Neural cell (in vitro differentiated cells): ENCODE data around the gene TRPV5. TPM values are rescaled to one million over a fixed set of nuclear protein-coding genes. Genes with fewer than 3 reads are reported as not detected.

ENCODE experiments used
- H2AFZ ChIP-seq: fragments of 200-600, 300-800 bp; sonication (generic), shearing (Covaris generic); 2 replicates; pipeline ENCODE4 v1.6.0; 2014; ENCODE audit warnings: low read depth, mild to moderate bottlenecking, antibody characterized with exemption, low read length, moderate library complexity
- H3F3A ChIP-seq: fragments of 200-600 bp; shearing (Covaris generic); 2 replicates; pipeline ENCODE4 v1.6.1; 2016; ENCODE audit warnings: mild to moderate bottlenecking, moderate library complexity, mixed read lengths, antibody characterized with exemption, low read length; ENCODE audit not compliant: insufficient read depth, poor library complexity, severe bottlenecking
- H3K27ac ChIP-seq: fragments of 200-600, 300-800 bp; sonication (generic), shearing (Covaris generic); 2 replicates; pipeline ENCODE4 v1.5.1; 2014; ENCODE audit warnings: mild to moderate bottlenecking, low read length, moderate library complexity
- H3K27me3 ChIP-seq: fragments of 300-800, 200-600 bp; sonication (generic), shearing (Covaris generic); 2 replicates; pipeline ENCODE4 v1.6.0; 2014; ENCODE audit warnings: mild to moderate bottlenecking, low read depth, low read length, moderate library complexity; ENCODE audit not compliant: insufficient read depth
- H3K36me3 ChIP-seq: fragments of 300-800, 200-600 bp; sonication (generic), shearing (Covaris generic); 2 replicates; pipeline ENCODE4 v1.5.1; 2014; ENCODE audit warnings: mild to moderate bottlenecking, antibody characterized with exemption, low read length, moderate library complexity; ENCODE audit not compliant: insufficient read depth
- H3K4me2 ChIP-seq: fragments of 300-800, 200-600 bp; sonication (generic), shearing (Covaris generic); 2 replicates; pipeline ENCODE4 v1.6.0; 2014; ENCODE audit warnings: mild to moderate bottlenecking, low read length
- H3K4me3 ChIP-seq: fragments of 300-800, 200-600 bp; sonication (generic), shearing (Covaris generic); 2 replicates; pipeline ENCODE4 v1.5.1; 2014; ENCODE audit warnings: mild to moderate bottlenecking, low read length, moderate library complexity
- H3K79me2 ChIP-seq: fragments of 200-600 bp; shearing (Covaris generic); replicated peaks from 2 replicates; pipeline ENCODE4 v1.6.0; 2014; ENCODE audit warnings: mild to moderate bottlenecking, low read length, moderate library complexity; ENCODE audit not compliant: insufficient read depth
- H3K9ac ChIP-seq: fragments of 300-800, 200-600 bp; sonication (generic), shearing (Covaris generic); 2 replicates; pipeline ENCODE4 v1.6.1; 2016; ENCODE audit warnings: mild to moderate bottlenecking, low read length, mixed read lengths
- H3K9me2 ChIP-seq: fragments of 200-600 bp; shearing (Covaris generic); 2 replicates; pipeline ENCODE4 v1.6.1; 2016; ENCODE audit warnings: mild to moderate bottlenecking, low read length, mixed read lengths; ENCODE audit not compliant: insufficient read depth
- H3K9me3 ChIP-seq: fragments of 200-600, 300-800 bp; sonication (generic), shearing (Covaris generic); 2 replicates; pipeline ENCODE4 v1.6.1; 2016; ENCODE audit warnings: mild to moderate bottlenecking, mixed run types, low read length, moderate library complexity, mixed read lengths
- H4K20me1 ChIP-seq: fragments of 200-600 bp; shearing (Covaris generic); 2 replicates; pipeline ENCODE4 v1.6.1; 2016; ENCODE audit warnings: mild to moderate bottlenecking, mixed run types; ENCODE audit not compliant: insufficient read depth
- CTCF ChIP-seq: fragments of 450-650 bp; IDR thresholded peaks from 2 replicates; pipeline ENCODE4 v1.5.1; 2014; ENCODE audit warnings: antibody characterized with exemption, mild to moderate bottlenecking, moderate library complexity; ENCODE audit not compliant: poor library complexity, severe bottlenecking
- EP300 ChIP-seq: fragments of 450-650 bp; conservative IDR thresholded peaks from 2 replicates; pipeline ENCODE4 v1.6.1; 2014; ENCODE audit warnings: antibody characterized with exemption, mild to moderate bottlenecking, moderate library complexity; ENCODE audit not compliant: poor library complexity, severe bottlenecking
- EZH2 ChIP-seq: fragments of 200-600, 300-800 bp; shearing (Covaris generic), sonication (generic); IDR thresholded peaks from 2 replicates; pipeline ENCODE4 v1.6.1; 2014; ENCODE audit warnings: antibody characterized with exemption, low read length, borderline replicate concordance, mild to moderate bottlenecking; ENCODE audit not compliant: insufficient read depth, poor library complexity, severe bottlenecking
- MXI1 ChIP-seq: fragments of 450-650 bp; conservative IDR thresholded peaks from 2 replicates; pipeline ENCODE4 v1.6.1; 2014; ENCODE audit warnings: antibody characterized with exemption, mild to moderate bottlenecking; ENCODE audit not compliant: poor library complexity, severe bottlenecking
- POLR2AphosphoS5 ChIP-seq: IDR thresholded peaks from 2 replicates; pipeline ENCODE4 v1.6.1; 2012
- RAD21 ChIP-seq: fragments of 450-650 bp; conservative IDR thresholded peaks from 2 replicates; pipeline ENCODE4 v1.6.1; 2014; ENCODE audit warnings: antibody characterized with exemption, mild to moderate bottlenecking, moderate library complexity
- REST ChIP-seq: IDR thresholded peaks from 2 replicates; pipeline ENCODE4 v1.6.1; 2012; ENCODE audit warnings: borderline replicate concordance
- SMC3 ChIP-seq: fragments of 450-650 bp; conservative IDR thresholded peaks from 2 replicates; pipeline ENCODE4 v1.6.1; 2014; ENCODE audit warnings: antibody characterized with exemption, mild to moderate bottlenecking, moderate library complexity; ENCODE audit not compliant: poor library complexity
- TAF1 ChIP-seq: IDR thresholded peaks from 2 replicates; pipeline ENCODE4 v1.6.1; 2012; ENCODE audit warnings: low read depth
- polyA plus RNA-seq: library from polyadenylated mRNA; depleted of rRNA; stranded (reverse); fragments of >200 nt; gene quantifications from 2 replicates; pipeline ENCODE4 v1.2.3, GENCODE V29; 2014

The TRPV5 gene
- polyA plus RNA-seq, 1 donor from 2014 or later: not detected

DNA sequence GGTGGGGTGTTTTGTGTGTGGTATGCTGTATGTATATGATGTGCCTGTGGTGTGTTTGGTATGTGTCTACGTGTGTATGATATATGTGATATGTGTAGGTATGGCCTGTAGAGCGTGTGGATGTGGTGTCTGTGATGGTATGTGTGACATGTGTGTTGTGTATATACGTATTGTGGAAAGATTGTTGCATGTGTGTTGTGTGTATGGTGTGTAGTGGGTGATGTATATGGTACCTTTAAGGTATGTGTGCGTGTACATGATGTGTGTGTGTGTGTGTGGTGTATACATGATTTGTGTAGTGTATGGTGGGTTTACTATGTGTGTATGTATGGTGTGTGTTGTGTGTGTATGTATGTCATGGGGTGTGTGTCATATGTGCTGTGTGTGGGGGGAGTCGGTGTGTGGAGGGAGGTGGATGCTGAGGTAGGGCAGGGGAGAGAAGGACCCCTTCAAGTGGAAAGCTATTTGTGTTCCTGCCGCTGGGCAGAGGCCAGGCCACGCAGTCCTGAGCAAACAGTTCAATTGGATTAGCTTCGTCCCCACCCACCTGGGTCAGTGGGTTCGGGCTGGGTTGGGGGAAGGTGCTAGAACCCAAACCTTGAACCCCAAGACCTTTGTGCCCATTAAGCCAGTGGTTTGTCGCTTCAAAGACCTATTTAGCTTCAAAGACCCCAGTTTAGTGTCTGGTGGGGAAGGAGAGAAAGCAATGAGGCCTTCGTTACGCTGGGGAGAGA, 46.1 kb downstream of the TRPV5 start:
- H3K36me3 ChIP-seq: no peaks in the 10 kb centered on the region
- no peaks in the 10 kb centered on the region for H3K27me3 ChIP-seq
- no peak overlapping the region for H3K9ac ChIP-seq
- no peak overlapping the region for H2AFZ ChIP-seq
- no peaks in the 10 kb centered on the region for H3K9me2 ChIP-seq
- no peak overlapping the region for H3K4me2 ChIP-seq
- H3K9me3 ChIP-seq: no peaks in the 10 kb centered on the region
- TF ChIP-seq POLR2AphosphoS5 (no peak), RAD21 (no peak), CTCF (no peak), EZH2 (no peak), REST (no peak), MXI1 (no peak), EP300 (no peak), TAF1 (no peak), SMC3 (no peak)
- H3K4me3 ChIP-seq: no peak overlapping the region
- H3K79me2 ChIP-seq: no peaks in the 10 kb centered on the region
- H4K20me1 ChIP-seq: no peaks in the 10 kb centered on the region
- no peaks in the 10 kb centered on the region for H3F3A ChIP-seq
- no peak overlapping the region for H3K27ac ChIP-seq

- no peaks in the 10 kb centered on the region for H3K9me2 ChIP-seq
- no peak overlapping the region for H3K9ac ChIP-seq
- H3K36me3 ChIP-seq: no peaks in the 10 kb centered on the region
- H3K27ac ChIP-seq: no peak overlapping the region
- no peaks in the 10 kb centered on the region for H4K20me1 ChIP-seq
- no peak overlapping the region for H3K4me2 ChIP-seq
- TF ChIP-seq RAD21: no peak
- no peak for TF ChIP-seq EZH2
- TF ChIP-seq POLR2AphosphoS5: no peak
- no peak for TF ChIP-seq REST
- no peak for TF ChIP-seq SMC3
- no peak for TF ChIP-seq EP300
- no peak for TF ChIP-seq MXI1
- no peak for TF ChIP-seq CTCF
- TF ChIP-seq TAF1: no peak
- no peaks in the 10 kb centered on the region for H3K27me3 ChIP-seq
- no peaks in the 10 kb centered on the region for H3K79me2 ChIP-seq
- no peak overlapping the region for H3K4me3 ChIP-seq
- no peaks in the 10 kb centered on the region for H3K9me3 ChIP-seq
- H3F3A ChIP-seq: no peaks in the 10 kb centered on the region
- H2AFZ ChIP-seq: no peak overlapping the region
Observed at GRCh38 chr7:142886866-142887265, 46.7 kb downstream of the TRPV5 start.
